ENCODE results near the gene OSBPL7.

DNA sequence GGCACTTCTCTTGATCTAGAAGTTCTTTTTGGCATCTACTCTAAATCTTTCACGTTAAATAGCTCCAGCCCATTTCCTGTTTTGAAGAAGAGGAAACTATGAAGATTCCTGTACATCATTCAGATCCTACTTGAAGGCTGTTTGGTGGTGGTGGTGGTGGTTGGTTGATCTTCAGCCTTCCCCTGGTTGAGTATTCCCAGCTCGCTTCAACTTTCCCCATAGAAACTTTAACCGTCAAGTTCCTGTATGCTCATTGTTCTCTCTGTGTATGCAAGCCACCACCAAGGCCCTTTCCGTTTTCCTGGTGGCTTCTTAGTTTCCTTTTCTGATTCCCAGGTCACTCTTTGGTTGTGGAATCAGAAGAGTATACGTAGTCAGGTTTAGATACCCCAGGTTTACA, 13.2 kb upstream of the OSBPL7 start:
- TF ChIP-seq POLR2A (IDR thresholded peaks at IDR 0.05): no peak
- TF ChIP-seq, protein P1, sequence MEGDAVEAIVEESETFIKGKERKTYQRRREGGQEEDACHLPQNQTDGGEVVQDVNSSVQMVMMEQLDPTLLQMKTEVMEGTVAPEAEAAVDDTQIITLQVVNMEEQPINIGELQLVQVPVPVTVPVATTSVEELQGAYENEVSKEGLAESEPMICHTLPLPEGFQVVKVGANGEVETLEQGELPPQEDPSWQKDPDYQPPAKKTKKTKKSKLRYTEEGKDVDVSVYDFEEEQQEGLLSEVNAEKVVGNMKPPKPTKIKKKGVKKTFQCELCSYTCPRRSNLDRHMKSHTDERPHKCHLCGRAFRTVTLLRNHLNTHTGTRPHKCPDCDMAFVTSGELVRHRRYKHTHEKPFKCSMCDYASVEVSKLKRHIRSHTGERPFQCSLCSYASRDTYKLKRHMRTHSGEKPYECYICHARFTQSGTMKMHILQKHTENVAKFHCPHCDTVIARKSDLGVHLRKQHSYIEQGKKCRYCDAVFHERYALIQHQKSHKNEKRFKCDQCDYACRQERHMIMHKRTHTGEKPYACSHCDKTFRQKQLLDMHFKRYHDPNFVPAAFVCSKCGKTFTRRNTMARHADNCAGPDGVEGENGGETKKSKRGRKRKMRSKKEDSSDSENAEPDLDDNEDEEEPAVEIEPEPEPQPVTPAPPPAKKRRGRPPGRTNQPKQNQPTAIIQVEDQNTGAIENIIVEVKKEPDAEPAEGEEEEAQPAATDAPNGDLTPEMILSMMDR (IDR thresholded peaks at IDR 0.05): no peak
